Hepatocyte (in vitro differentiated cells): ENCODE measurements around the gene DPP10. TPM values are rescaled to one million over a fixed set of nuclear protein-coding genes. Genes with fewer than 3 reads are reported as not detected.

Experiments used
- DNase-seq: peaks from one replicate; pipeline ENCODE4 v3.0.0-alpha.2; 2016; ENCODE audit warnings: low spot score
- H2AFZ ChIP-seq: fragments of 200-600 bp; sonication (generic); 2 replicates; pipeline ENCODE4 v1.6.0; 2016; ENCODE audit warnings: antibody characterized with exemption, mild to moderate bottlenecking
- H3K27ac ChIP-seq: fragments of 200-600 bp; sonication (generic); 2 replicates; pipeline ENCODE4 v1.5.1; 2016; ENCODE audit warnings: mild to moderate bottlenecking
- H3K27me3 ChIP-seq: fragments of 200-600 bp; sonication (generic); 2 replicates; pipeline ENCODE4 v1.6.1; 2016
- H3K36me3 ChIP-seq: fragments of 200-600 bp; sonication (generic); replicated peaks from 2 replicates; pipeline ENCODE4 v1.5.1; 2016; ENCODE audit warnings: low read depth; ENCODE audit not compliant: insufficient read depth
- H3K4me1 ChIP-seq: fragments of 200-600 bp; sonication (generic); 2 replicates; pipeline ENCODE4 v1.5.1; 2016; ENCODE audit warnings: mild to moderate bottlenecking, moderate library complexity; ENCODE audit not compliant: insufficient read depth
- H3K4me2 ChIP-seq: fragments of 200-600 bp; sonication (generic); 2 replicates; pipeline ENCODE4 v1.6.0; 2016
- H3K4me3 ChIP-seq: fragments of 200-600 bp; sonication (generic); 2 replicates; pipeline ENCODE4 v1.5.1; 2016; ENCODE audit warnings: mild to moderate bottlenecking
- H3K79me2 ChIP-seq: fragments of 200-600 bp; sonication (generic); 2 replicates; pipeline ENCODE4 v1.6.0; 2017; ENCODE audit warnings: mild to moderate bottlenecking
- H3K9me2 ChIP-seq: fragments of 200-600 bp; sonication (generic); replicated peaks from 2 replicates; pipeline ENCODE4 v1.6.0; 2017; ENCODE audit warnings: mild to moderate bottlenecking; ENCODE audit not compliant: insufficient read depth
- H3K9me3 ChIP-seq: fragments of 200-600 bp; sonication (generic); 2 replicates; pipeline ENCODE4 v1.5.1; 2016; ENCODE audit warnings: low read depth, mild to moderate bottlenecking
- H4K20me1 ChIP-seq: fragments of 200-600 bp; sonication (generic); 2 replicates; pipeline ENCODE4 v1.6.0; 2016; ENCODE audit warnings: mild to moderate bottlenecking; ENCODE audit not compliant: insufficient read depth, poor library complexity, severe bottlenecking
- EZH2 ChIP-seq: fragments of 200-600 bp; sonication (generic); IDR thresholded peaks from 2 replicates; pipeline ENCODE4 v1.6.1; 2016; ENCODE audit warnings: antibody characterized with exemption, mild to moderate bottlenecking, borderline replicate concordance
- EZH2phosphoT487 ChIP-seq: fragments of 200-600 bp; sonication (generic); IDR thresholded peaks from one replicate; pipeline ENCODE4 v1.6.1; 2018; ENCODE audit warnings: antibody characterized with exemption, mild to moderate bottlenecking, low read depth, moderate library complexity; ENCODE audit not compliant: unreplicated experiment, severe bottlenecking
- WGBS: methylation state at CpG from one replicate; pipeline ENCODE4 v1.1.6; 2016; ENCODE audit warnings: low lambda C conversion rate; ENCODE audit errors: missing lambda C conversion rate; 5-methylcytosine and 5-hydroxymethylcytosine counted together
- polyA plus RNA-seq: library from polyadenylated mRNA; unstranded; fragments of >200 nt; fragmentation: Nextera tagmentation; extraction: Ambion mirVana; gene quantifications from 2 replicates; pipeline ENCODE4 v1.2.1, GENCODE V29; 2016
- total RNA-seq: library from RNA; depleted of rRNA; stranded (reverse); fragments of >200 nt; gene quantifications from 2 replicates; pipeline ENCODE4 v1.2.3, GENCODE V29; 2014
- TF ChIP-seq, protein P1 (sequence below): fragments of 200-600 bp; sonication (generic); IDR thresholded peaks from 2 replicates; pipeline ENCODE4 v1.5.1; 2016; ENCODE audit warnings: antibody characterized with exemption, mild to moderate bottlenecking; ENCODE audit not compliant: poor library complexity

DPP10 gene
- total and polyA plus RNA-seq, 2 experiments from 2014 or later = 5.0 to 15.7 TPM

DNA sequence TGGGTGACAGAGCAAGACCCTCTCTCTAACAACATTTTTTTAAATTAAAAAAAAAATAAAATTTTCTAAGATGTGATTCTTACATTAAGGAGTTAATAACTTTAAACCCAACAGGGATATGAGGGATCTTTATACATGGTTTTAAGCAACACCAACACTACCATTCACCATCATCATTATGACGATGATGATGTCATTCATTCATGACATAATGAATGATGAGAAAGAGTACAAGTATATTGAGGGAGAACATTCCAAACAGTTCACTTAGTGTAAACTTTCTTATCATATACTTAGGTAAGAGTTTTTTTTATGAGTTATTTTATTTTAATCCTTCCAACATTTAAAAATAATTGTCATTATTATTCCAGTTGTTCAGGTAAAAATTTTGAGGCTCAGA lies 863.3 kb downstream of the DPP10 start:
- TF ChIP-seq EZH2 (no peak), EZH2phosphoT487 (no peak)
- TF ChIP-seq, protein P1, sequence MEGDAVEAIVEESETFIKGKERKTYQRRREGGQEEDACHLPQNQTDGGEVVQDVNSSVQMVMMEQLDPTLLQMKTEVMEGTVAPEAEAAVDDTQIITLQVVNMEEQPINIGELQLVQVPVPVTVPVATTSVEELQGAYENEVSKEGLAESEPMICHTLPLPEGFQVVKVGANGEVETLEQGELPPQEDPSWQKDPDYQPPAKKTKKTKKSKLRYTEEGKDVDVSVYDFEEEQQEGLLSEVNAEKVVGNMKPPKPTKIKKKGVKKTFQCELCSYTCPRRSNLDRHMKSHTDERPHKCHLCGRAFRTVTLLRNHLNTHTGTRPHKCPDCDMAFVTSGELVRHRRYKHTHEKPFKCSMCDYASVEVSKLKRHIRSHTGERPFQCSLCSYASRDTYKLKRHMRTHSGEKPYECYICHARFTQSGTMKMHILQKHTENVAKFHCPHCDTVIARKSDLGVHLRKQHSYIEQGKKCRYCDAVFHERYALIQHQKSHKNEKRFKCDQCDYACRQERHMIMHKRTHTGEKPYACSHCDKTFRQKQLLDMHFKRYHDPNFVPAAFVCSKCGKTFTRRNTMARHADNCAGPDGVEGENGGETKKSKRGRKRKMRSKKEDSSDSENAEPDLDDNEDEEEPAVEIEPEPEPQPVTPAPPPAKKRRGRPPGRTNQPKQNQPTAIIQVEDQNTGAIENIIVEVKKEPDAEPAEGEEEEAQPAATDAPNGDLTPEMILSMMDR = no peak
- no peaks in the 10 kb centered on the region for H3K9me2 ChIP-seq

DNA sequence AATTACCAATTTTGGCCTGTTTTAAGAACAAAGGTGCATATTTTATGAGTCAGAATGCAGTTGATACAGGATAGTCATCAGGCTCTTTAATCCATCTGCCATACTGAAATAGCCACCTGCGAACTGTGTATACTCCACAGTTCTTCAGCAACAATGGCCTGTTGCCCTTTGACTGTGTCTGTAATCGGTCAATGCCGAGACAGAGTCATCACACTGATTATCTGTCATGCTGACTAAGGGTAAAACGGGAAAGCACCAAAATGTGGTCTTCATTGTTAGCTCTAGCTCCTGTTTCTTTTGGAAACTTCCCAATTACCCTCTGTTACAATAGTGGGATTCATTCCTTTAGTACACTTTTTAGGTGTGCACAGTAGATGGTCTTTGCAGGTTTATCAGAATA lies 871.7 kb downstream of the DPP10 start:
- Histone ChIP-seq H4K20me1 (no peaks in the 10 kb centered on the region), H3K27me3 (no peaks in the 10 kb centered on the region), H3K4me1 (no peaks in the 10 kb centered on the region), H3K79me2 (no peaks in the 10 kb centered on the region), H3K4me2 (no peak overlapping the region), H3K9me2 (no peaks in the 10 kb centered on the region), H3K36me3 (no peaks in the 10 kb centered on the region), H3K27ac (no peak overlapping the region), H3K9me3 (no peaks in the 10 kb centered on the region), H2AFZ (no peak overlapping the region), H3K4me3 (no peak overlapping the region)
- TF ChIP-seq, protein P1 = no peak
- TF ChIP-seq EZH2 (no peak), EZH2phosphoT487 (no peak)
- DNase-seq = no peak
- WGBS = 92% methylated on average over 4 of the region's 4 CpGs

More for the DNA sequence above, 863.3 kb downstream of the DPP10 start:
- Histone ChIP-seq H3K79me2 (no peaks in the 10 kb centered on the region), H3K4me1 (no peaks in the 10 kb centered on the region), H3K4me3 (no peak overlapping the region), H3K9me3 (no peaks in the 10 kb centered on the region), H2AFZ (no peak overlapping the region), H3K4me2 (no peak overlapping the region), H4K20me1 (no peaks in the 10 kb centered on the region), H3K36me3 (no peaks in the 10 kb centered on the region), H3K27ac (no peak overlapping the region), H3K27me3 (no peaks in the 10 kb centered on the region)
- no peak for DNase-seq
- WGBS = 93% methylated on average over 1 of the region's 1 CpG

DNA sequence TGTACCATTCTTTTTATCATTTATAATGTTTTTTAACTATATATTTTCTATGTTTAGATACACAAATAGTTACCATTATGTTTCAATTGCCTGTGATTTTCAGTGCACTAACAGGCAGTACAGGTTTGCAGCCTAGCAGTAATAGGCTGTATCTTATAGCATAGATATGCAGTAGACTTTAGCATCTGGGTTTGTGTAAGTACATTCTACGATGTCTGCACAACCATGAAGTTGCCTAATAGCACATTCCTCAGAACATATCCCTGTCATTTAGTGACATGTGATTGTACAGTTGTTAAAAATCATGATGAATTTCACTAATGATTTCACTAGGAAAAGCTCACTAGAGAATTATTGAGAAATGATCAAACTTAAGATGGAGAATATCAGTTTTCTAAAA lies 884.6 kb downstream of the DPP10 start:
- H3K9me3 ChIP-seq = no peaks in the 10 kb centered on the region

More for the DNA sequence above, 884.6 kb downstream of the DPP10 start:
- 67% methylated on average over 1 of the region's 1 CpG for WGBS
- Histone ChIP-seq H4K20me1 (no peaks in the 10 kb centered on the region), H2AFZ (no peak overlapping the region), H3K36me3 (no peaks in the 10 kb centered on the region), H3K4me3 (no peak overlapping the region), H3K27me3 (no peaks in the 10 kb centered on the region), H3K9me2 (no peaks in the 10 kb centered on the region), H3K4me1 (no peaks in the 10 kb centered on the region), H3K4me2 (no peak overlapping the region), H3K27ac (no peak overlapping the region), H3K79me2 (no peaks in the 10 kb centered on the region)
- DNase-seq = no peak
- TF ChIP-seq EZH2 (no peak), EZH2phosphoT487 (no peak)
- TF ChIP-seq, protein P1 = no peak
